ENCODE data around the gene KRTCAP2.
"Not testable (repeated sequence)": the region's sequence is repeated elsewhere in the genome, so short reads cannot be mapped to it uniquely, and the experiment has no call there.

The KRTCAP2 gene

GRCh38 chr1:155160128-155160527 is 13.0 kb downstream of the KRTCAP2 start:
- Histone ChIP-seq H3K36me3 (ENCODE audit: insufficient read depth, low read length) (no peaks in the 10 kb centered on the region), H3K27ac (no peak overlapping the region), H3K4me3 (no peak overlapping the region), H3K9me3 (ENCODE audit: low read depth, low read length) (no peaks in the 10 kb centered on the region), H3K9ac (ENCODE audit: insufficient read length) (no peak overlapping the region)
- TF ChIP-seq POLR2AphosphoS5 (IDR thresholded peaks at IDR 0.05; ENCODE audit: borderline replicate concordance, low read depth, low read length) (no peak), FOXP2 (optimal IDR thresholded peaks at IDR 0.05; ENCODE audit: control extremely low read depth, extremely low read length, insufficient read depth) (no peak), EZH2 (IDR thresholded peaks at IDR 0.05) (no peak)
- no peak for DNase-seq (ENCODE audit: low read depth, low spot score)

- H3K4me3 ChIP-seq: no peak overlapping the region
- no peaks in the 10 kb centered on the region for H3K9me3 ChIP-seq (ENCODE audit: low read depth, low read length)
- H3K36me3 ChIP-seq (ENCODE audit: insufficient read depth, low read length): no peaks in the 10 kb centered on the region
- no peak for DNase-seq (ENCODE audit: low read depth, low spot score)
- H3K27ac ChIP-seq: no peak overlapping the region
- no peak for TF ChIP-seq EZH2 (IDR thresholded peaks at IDR 0.05)
- TF ChIP-seq FOXP2 (optimal IDR thresholded peaks at IDR 0.05; ENCODE audit: control extremely low read depth, extremely low read length, insufficient read depth): no peak
- no peak for TF ChIP-seq POLR2AphosphoS5 (IDR thresholded peaks at IDR 0.05; ENCODE audit: borderline replicate concordance, low read depth, low read length)
- no peak overlapping the region for H3K9ac ChIP-seq (ENCODE audit: insufficient read length)
Observed at GRCh38 chr1:155158991-155159390, 14.1 kb downstream of the KRTCAP2 start.

- not testable (repeated sequence) for DNase-seq (ENCODE audit: low read depth, low spot score); H3K9me3 ChIP-seq (ENCODE audit: low read depth, low read length); H3K36me3 ChIP-seq (ENCODE audit: insufficient read depth, low read length); H3K9ac ChIP-seq (ENCODE audit: insufficient read length); H3K4me3 ChIP-seq; H3K27ac ChIP-seq
Observed at GRCh38 chr1:155155996-155156643, 17.0 kb downstream of the KRTCAP2 start.

GRCh38 chr1:155145491-155145890 is 27.6 kb downstream of the KRTCAP2 start:
- no peak for DNase-seq (ENCODE audit: low read depth, low spot score)
- no peak overlapping the region for H3K27ac ChIP-seq
- H3K9me3 ChIP-seq (ENCODE audit: low read depth, low read length): no peaks in the 10 kb centered on the region
- no peak overlapping the region for H3K4me3 ChIP-seq
- no peaks in the 10 kb centered on the region for H3K36me3 ChIP-seq (ENCODE audit: insufficient read depth, low read length)
- no peak overlapping the region for H3K9ac ChIP-seq (ENCODE audit: insufficient read length)
- TF ChIP-seq EZH2 (IDR thresholded peaks at IDR 0.05) (no peak), POLR2AphosphoS5 (IDR thresholded peaks at IDR 0.05; ENCODE audit: borderline replicate concordance, low read depth, low read length) (no peak), FOXP2 (optimal IDR thresholded peaks at IDR 0.05; ENCODE audit: control extremely low read depth, extremely low read length, insufficient read depth) (no peak)

GRCh38 chr1:155141749-155142148 is 31.4 kb downstream of the KRTCAP2 start:
- no peak for DNase-seq (ENCODE audit: low read depth, low spot score)
- Histone ChIP-seq H3K9ac (ENCODE audit: insufficient read length) (no peak overlapping the region), H3K36me3 (ENCODE audit: insufficient read depth, low read length) (no peaks in the 10 kb centered on the region), H3K4me3 (no peak overlapping the region), H3K9me3 (ENCODE audit: low read depth, low read length) (no peaks in the 10 kb centered on the region), H3K27ac (no peak overlapping the region)
- no peak for TF ChIP-seq POLR2AphosphoS5 (IDR thresholded peaks at IDR 0.05; ENCODE audit: borderline replicate concordance, low read depth, low read length)
- no peak for TF ChIP-seq FOXP2 (optimal IDR thresholded peaks at IDR 0.05; ENCODE audit: control extremely low read depth, extremely low read length, insufficient read depth)
- no peak for TF ChIP-seq EZH2 (IDR thresholded peaks at IDR 0.05)

GRCh38 chr1:155140630-155140953 is 32.5 kb downstream of the KRTCAP2 start:
- H3K27ac ChIP-seq: no peak overlapping the region
- peak overlapping the region; percentile 91 for H3K9ac ChIP-seq (ENCODE audit: insufficient read length)
- peak overlapping the region; percentile 88 for H3K4me3 ChIP-seq

GRCh38 chr1:155139895-155140629 is 33.0 kb downstream of the KRTCAP2 start, which contains the start of gene DPM3:
Gene DPM3, minus strand, starts transcription at chr1:155140531. Its CDS starts 291 bp downstream, at chr1:155140240.
- Histone ChIP-seq H3K9ac (ENCODE audit: insufficient read length) (peak within 1 kb of the TSS; percentile 91), H3K36me3 (ENCODE audit: insufficient read depth, low read length) (no peaks in the 10 kb centered on the region), H3K4me3 (peak within 1 kb of the TSS; percentile 88), H3K27ac (peak within 1 kb of the TSS; percentile 26; the same call in 1 of the 2 replicates), H3K9me3 (ENCODE audit: low read depth, low read length) (no peaks in the 10 kb centered on the region)
- DNase-seq (ENCODE audit: low read depth, low spot score): peak; percentile 18
- TF ChIP-seq EZH2 (IDR thresholded peaks at IDR 0.05) (no peak), POLR2AphosphoS5 (IDR thresholded peaks at IDR 0.05; ENCODE audit: borderline replicate concordance, low read depth, low read length) (peak; percentile 90), FOXP2 (optimal IDR thresholded peaks at IDR 0.05; ENCODE audit: control extremely low read depth, extremely low read length, insufficient read depth) (peak; percentile 40)

More at GRCh38 chr1:155140630-155140953, 32.5 kb downstream of the KRTCAP2 start:
- no peak for DNase-seq (ENCODE audit: low read depth, low spot score)
- TF ChIP-seq EZH2 (IDR thresholded peaks at IDR 0.05): no peak
- TF ChIP-seq POLR2AphosphoS5 (IDR thresholded peaks at IDR 0.05; ENCODE audit: borderline replicate concordance, low read depth, low read length): no peak
- no peak for TF ChIP-seq FOXP2 (optimal IDR thresholded peaks at IDR 0.05; ENCODE audit: control extremely low read depth, extremely low read length, insufficient read depth)
- no peaks in the 10 kb centered on the region for H3K9me3 ChIP-seq (ENCODE audit: low read depth, low read length)
- H3K36me3 ChIP-seq (ENCODE audit: insufficient read depth, low read length): no peaks in the 10 kb centered on the region

GRCh38 chr1:155137154-155137949 is 35.8 kb downstream of the KRTCAP2 start:
- no peak overlapping the region for H3K9ac ChIP-seq (ENCODE audit: insufficient read length)
- no peak for TF ChIP-seq EZH2 (IDR thresholded peaks at IDR 0.05)
- no peak for TF ChIP-seq FOXP2 (optimal IDR thresholded peaks at IDR 0.05; ENCODE audit: control extremely low read depth, extremely low read length, insufficient read depth)
- DNase-seq (ENCODE audit: low read depth, low spot score): no peak
- H3K36me3 ChIP-seq (ENCODE audit: insufficient read depth, low read length): peaks cover 15% of the 10 kb centered on the region
- H3K4me3 ChIP-seq: peak overlapping the region; percentile 83; the same call in 1 of the 2 replicates
- no peaks in the 10 kb centered on the region for H3K9me3 ChIP-seq (ENCODE audit: low read depth, low read length)
- peak overlapping the region; percentile 5; the same call in 1 of the 2 replicates for H3K27ac ChIP-seq
